ENCODE data around the gene KCNJ4.

The KCNJ4 gene

GRCh38 chr22:38440747-38441350, 14.2 kb downstream of the KCNJ4 start:
- Mint-ChIP-seq H3K4me1 (no peaks in the 10 kb centered on the region), H3K27me3 (peaks cover 20 to 51% of the 10 kb centered on the region in 2 donors), H3K27ac (no peak overlapping the region), H3K4me3 (no peak overlapping the region), H3K9me3 (no peaks in the 10 kb centered on the region), H3K36me3 (no peaks in the 10 kb centered on the region)
- ATAC-seq (replicated peaks) (no peak), DNase-seq (no peak)

- no peak overlapping the region for H3K27ac Mint-ChIP-seq
- DNase-seq (no peak), ATAC-seq (replicated peaks) (no peak)
- H3K27me3 Mint-ChIP-seq: peaks cover 13 to 22% of the 10 kb centered on the region in 2 donors
- no peaks in the 10 kb centered on the region for H3K36me3 Mint-ChIP-seq
- no peaks in the 10 kb centered on the region for H3K4me1 Mint-ChIP-seq
- H3K9me3 Mint-ChIP-seq: no peaks in the 10 kb centered on the region
- no peak overlapping the region for H3K4me3 Mint-ChIP-seq
Measured at GRCh38 chr22:38437416-38437815, 17.6 kb downstream of the KCNJ4 start.

- Mint-ChIP-seq H3K36me3 (no peaks in the 10 kb centered on the region), H3K27me3 (peaks cover 13 to 22% of the 10 kb centered on the region in 2 donors), H3K27ac (no peak overlapping the region), H3K4me1 (no peaks in the 10 kb centered on the region), H3K9me3 (no peaks in the 10 kb centered on the region), H3K4me3 (no peak overlapping the region)
- DNase-seq (no peak), ATAC-seq (replicated peaks) (no peak)
Measured at GRCh38 chr22:38436629-38437395, 18.2 kb downstream of the KCNJ4 start.

- peaks cover 13 to 21% of the 10 kb centered on the region in 2 donors for H3K27me3 Mint-ChIP-seq
- no peak overlapping the region for H3K4me3 Mint-ChIP-seq
- no peak overlapping the region for H3K27ac Mint-ChIP-seq
- ATAC-seq (replicated peaks) (no peak), DNase-seq (no peak)
- no peaks in the 10 kb centered on the region for H3K36me3 Mint-ChIP-seq
- H3K4me1 Mint-ChIP-seq: no peaks in the 10 kb centered on the region
- no peaks in the 10 kb centered on the region for H3K9me3 Mint-ChIP-seq
Measured at GRCh38 chr22:38435965-38436364, 19.0 kb downstream of the KCNJ4 start.

- H3K27ac Mint-ChIP-seq: no peak overlapping the region
- ATAC-seq (replicated peaks): no peak
- H3K4me1 Mint-ChIP-seq: no peaks in the 10 kb centered on the region
- no peaks in the 10 kb centered on the region for H3K9me3 Mint-ChIP-seq
- no peak for DNase-seq
- peaks cover 7 to 16% of the 10 kb centered on the region in 2 donors for H3K27me3 Mint-ChIP-seq
- no peak overlapping the region for H3K4me3 Mint-ChIP-seq
- H3K36me3 Mint-ChIP-seq: no peaks in the 10 kb centered on the region
Measured at GRCh38 chr22:38435010-38435409, 20.0 kb downstream of the KCNJ4 start.

DNA sequence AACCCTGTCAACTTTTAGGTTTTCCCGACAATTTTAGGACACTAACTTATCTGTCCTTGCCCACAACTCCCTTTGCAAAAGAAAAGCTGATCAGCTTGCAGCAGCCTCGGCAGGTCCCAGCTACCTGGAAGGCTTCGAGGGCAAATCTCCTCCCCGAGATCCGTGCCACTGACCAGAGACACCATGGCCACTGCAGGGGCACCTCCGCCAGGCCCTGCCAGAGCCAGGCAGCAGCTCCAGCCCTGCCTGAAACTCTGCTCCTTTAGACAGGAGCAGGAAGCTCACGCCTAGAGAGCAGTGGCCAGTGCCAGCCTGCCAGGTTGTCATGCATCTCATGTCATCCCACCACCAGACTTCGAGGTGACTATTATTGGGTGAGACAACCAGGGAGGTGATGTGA, 21.1 kb downstream of the KCNJ4 start:
- no peak for DNase-seq
- H3K27ac Mint-ChIP-seq: no peak overlapping the region
- H3K4me3 Mint-ChIP-seq: no peak overlapping the region
- peaks cover 7 to 13% of the 10 kb centered on the region in 2 donors for H3K27me3 Mint-ChIP-seq
- H3K36me3 Mint-ChIP-seq: no peaks in the 10 kb centered on the region
- no peak for ATAC-seq (replicated peaks)
- H3K9me3 Mint-ChIP-seq: no peaks in the 10 kb centered on the region
- no peaks in the 10 kb centered on the region for H3K4me1 Mint-ChIP-seq

DNA sequence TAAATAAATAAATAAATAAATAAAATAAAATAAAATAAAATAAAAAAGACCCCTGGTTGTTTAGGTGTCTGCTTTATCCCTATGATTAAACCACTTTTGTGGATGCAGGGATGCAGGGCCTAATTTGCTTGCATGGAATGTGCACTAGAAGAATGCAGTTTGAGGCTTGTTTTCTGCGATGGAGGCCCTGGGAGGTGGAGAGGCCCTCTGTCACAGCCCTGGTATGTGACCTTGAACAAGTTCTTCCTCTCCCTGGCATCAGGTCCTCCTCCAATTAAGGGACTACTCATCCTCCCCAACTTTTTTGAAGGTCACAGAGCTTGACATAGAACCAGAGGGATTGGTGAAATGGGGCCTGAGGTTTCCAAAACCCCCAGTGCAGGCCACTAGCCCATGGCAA, 22.7 kb downstream of the KCNJ4 start:
- no peaks in the 10 kb centered on the region for H3K9me3 Mint-ChIP-seq
- H3K27ac Mint-ChIP-seq: no peak overlapping the region
- H3K27me3 Mint-ChIP-seq: peaks cover 6 to 7% of the 10 kb centered on the region in 2 donors
- H3K4me3 Mint-ChIP-seq: no peak overlapping the region
- H3K4me1 Mint-ChIP-seq: no peaks in the 10 kb centered on the region
- DNase-seq (no peak), ATAC-seq (replicated peaks) (no peak)
- no peaks in the 10 kb centered on the region for H3K36me3 Mint-ChIP-seq

- H3K27ac Mint-ChIP-seq: no peak overlapping the region
- no peaks in the 10 kb centered on the region for H3K4me1 Mint-ChIP-seq
- no peak overlapping the region for H3K4me3 Mint-ChIP-seq
- H3K9me3 Mint-ChIP-seq: no peaks in the 10 kb centered on the region
- DNase-seq (no peak), ATAC-seq (replicated peaks) (no peak)
- no peaks in the 10 kb centered on the region for H3K36me3 Mint-ChIP-seq
- peaks cover 6 to 7% of the 10 kb centered on the region in 2 donors for H3K27me3 Mint-ChIP-seq
Measured at GRCh38 chr22:38431266-38432010, 23.6 kb downstream of the KCNJ4 start.

DNA sequence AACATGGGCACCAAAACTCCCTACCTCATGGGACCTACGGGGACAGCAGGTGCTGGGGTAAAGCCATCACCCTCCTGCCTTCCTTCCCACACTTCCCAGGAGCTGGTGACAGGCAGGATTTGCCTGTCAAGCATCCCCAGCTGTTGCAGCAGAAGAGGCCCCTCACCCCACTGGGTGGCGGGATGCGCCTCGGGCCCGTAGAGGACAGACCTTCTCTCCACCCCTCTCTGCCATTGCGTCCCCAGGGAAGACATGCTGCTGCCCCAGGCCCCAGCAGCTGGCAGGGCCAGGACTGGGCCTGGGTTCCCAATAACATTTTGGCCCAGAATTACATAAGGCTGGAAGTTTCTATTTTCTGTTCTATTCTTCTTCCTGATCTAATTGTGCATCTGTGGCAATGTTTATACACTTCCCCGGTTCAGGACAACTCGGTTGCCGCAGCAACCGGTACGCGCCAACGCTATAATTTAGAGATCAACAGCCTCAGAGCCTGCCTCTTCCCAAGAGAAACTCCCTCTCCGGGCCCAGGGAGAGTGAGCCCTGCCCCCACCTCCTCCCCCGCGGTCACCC, 25.4 kb downstream of the KCNJ4 start:
- H3K27me3 Mint-ChIP-seq: peaks cover 0 to 3% of the 10 kb centered on the region in 2 donors
- ATAC-seq (replicated peaks) (no peak), DNase-seq (no peak)
- no peaks in the 10 kb centered on the region for H3K9me3 Mint-ChIP-seq
- H3K4me1 Mint-ChIP-seq: no peaks in the 10 kb centered on the region
- no peak overlapping the region for H3K4me3 Mint-ChIP-seq
- H3K27ac Mint-ChIP-seq: no peak overlapping the region
- no peaks in the 10 kb centered on the region for H3K36me3 Mint-ChIP-seq

DNA sequence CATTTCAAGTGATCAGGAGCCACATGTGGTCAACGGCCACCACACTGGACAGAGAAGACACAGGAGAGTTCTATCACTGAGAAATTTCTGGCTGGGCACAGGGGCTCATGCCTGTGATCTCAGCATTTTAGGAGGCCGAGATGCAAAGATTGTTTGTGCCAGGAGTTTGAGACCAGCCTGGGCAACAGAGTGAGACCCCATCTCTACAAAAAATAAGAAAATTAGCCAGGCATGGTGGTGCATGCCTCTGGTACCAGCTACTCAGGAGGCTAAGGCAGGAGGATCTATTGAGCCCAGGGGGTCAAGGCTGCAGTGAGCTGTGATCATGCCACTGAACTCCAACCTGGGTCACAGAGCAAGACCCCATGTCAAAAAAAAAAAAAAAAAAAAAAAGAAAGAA, 26.3 kb downstream of the KCNJ4 start:
- DNase-seq (no peak), ATAC-seq (replicated peaks) (no peak)
- H3K27ac Mint-ChIP-seq: no peak overlapping the region
- no peaks in the 10 kb centered on the region for H3K9me3 Mint-ChIP-seq
- H3K4me1 Mint-ChIP-seq: no peaks in the 10 kb centered on the region
- H3K27me3 Mint-ChIP-seq: no peaks in the 10 kb centered on the region
- H3K4me3 Mint-ChIP-seq: no peak overlapping the region
- no peaks in the 10 kb centered on the region for H3K36me3 Mint-ChIP-seq

GRCh38 chr22:38427940-38428339, 27.1 kb downstream of the KCNJ4 start:
- H3K4me3 Mint-ChIP-seq: no peak overlapping the region
- no peaks in the 10 kb centered on the region for H3K36me3 Mint-ChIP-seq
- no peaks in the 10 kb centered on the region for H3K9me3 Mint-ChIP-seq
- no peak for DNase-seq
- H3K27me3 Mint-ChIP-seq: peaks cover 0 to 4% of the 10 kb centered on the region in 2 donors
- H3K27ac Mint-ChIP-seq: no peak overlapping the region
- H3K4me1 Mint-ChIP-seq: no peaks in the 10 kb centered on the region
- ATAC-seq (replicated peaks): no peak

DNA sequence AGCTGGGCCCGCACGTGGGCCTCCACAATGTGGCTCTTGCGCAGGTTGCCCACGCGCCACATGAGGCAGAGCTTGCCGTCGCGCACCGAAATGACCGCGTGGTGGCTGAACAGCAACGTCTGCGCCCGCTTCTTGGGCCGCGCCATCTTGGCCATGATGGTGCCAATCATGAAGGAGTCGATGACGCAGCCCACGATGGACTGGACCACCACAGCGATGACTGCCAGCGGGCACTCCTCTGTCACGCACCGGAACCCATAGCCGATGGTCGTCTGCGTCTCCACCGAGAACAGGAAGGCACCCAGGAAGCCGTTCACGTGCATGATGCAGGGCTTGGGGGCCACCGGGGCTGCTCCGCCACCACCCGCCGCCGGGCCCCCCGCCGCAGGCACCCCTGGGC, 27.5 kb downstream of the KCNJ4 start:
- H3K4me1 Mint-ChIP-seq: no peaks in the 10 kb centered on the region
- no peaks in the 10 kb centered on the region for H3K36me3 Mint-ChIP-seq
- no peak for ATAC-seq (replicated peaks)
- H3K27ac Mint-ChIP-seq: no peak overlapping the region
- H3K9me3 Mint-ChIP-seq: no peaks in the 10 kb centered on the region
- peaks cover 0 to 8% of the 10 kb centered on the region in 2 donors for H3K27me3 Mint-ChIP-seq
- DNase-seq: no peak
- H3K4me3 Mint-ChIP-seq: no peak overlapping the region

DNA sequence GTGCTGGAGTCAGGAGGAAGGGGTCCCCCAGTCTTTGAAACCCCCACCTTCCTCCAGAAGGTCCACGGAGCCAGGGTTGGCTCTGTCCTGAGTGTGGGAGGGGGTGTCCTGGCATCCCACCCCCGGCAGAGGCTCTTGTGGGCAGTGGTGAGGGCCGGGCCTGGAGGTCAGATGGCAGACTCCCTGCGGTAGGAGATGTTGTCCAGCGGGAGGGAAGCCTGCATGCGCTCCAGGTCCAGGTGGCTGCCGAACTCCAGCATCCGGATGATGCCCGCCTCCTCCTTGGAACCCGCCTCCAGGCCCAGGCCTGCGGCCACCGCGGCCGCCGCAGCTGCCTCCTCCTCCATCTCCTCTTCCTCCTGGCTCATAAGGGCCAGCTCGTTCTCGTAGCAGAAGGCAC, 28.4 kb downstream of the KCNJ4 start:
- Mint-ChIP-seq H3K4me3 (no peak overlapping the region), H3K9me3 (no peaks in the 10 kb centered on the region), H3K27ac (no peak overlapping the region), H3K4me1 (no peaks in the 10 kb centered on the region), H3K36me3 (no peaks in the 10 kb centered on the region), H3K27me3 (peaks cover 0 to 9% of the 10 kb centered on the region in 2 donors)
- DNase-seq (no peak), ATAC-seq (replicated peaks) (no peak)

DNA sequence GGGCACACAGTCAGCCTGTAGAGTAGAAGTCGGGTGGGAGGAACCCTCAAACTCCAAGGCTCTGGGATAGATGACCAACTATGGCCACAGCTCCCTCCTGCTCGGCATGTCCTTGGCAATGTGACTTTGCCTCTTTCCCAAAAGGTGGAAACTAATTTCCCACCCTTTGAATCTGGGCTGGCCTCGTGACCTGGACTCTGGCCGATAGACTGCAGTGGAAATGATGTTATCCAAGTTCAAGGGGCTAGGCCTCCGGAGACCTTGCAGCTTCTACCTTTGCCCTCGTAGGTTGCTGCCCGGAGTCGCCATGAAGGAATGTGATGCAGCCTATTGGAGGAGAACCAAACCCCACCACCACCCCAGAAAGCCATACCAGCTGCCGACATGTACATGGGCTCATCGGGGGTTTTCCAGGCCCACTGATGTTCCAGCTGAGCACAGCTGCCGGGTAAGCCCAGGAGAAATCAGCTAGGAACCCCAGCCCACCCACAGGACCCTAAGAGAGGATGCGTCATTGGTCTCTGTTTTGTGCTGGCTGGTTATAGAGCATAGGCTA, 30.4 kb downstream of the KCNJ4 start:
- Mint-ChIP-seq H3K27ac (no peak overlapping the region), H3K9me3 (no peaks in the 10 kb centered on the region), H3K36me3 (no peaks in the 10 kb centered on the region), H3K4me3 (no peak overlapping the region), H3K4me1 (no peaks in the 10 kb centered on the region), H3K27me3 (peaks cover 0 to 9% of the 10 kb centered on the region in 2 donors)
- no peak for DNase-seq
- no peak for ATAC-seq (replicated peaks)

Measured in stimulated activated naive B cell treated with anti-CD40 and anti-IgM and Interleukin-4, amounts not matched to agents 10 μg/mL and 1 μg/mL and 100 μg/mL, for 72 hours (primary cell).